Activated naive CD8-positive, alpha-beta T cell treated with anti-CD3 and anti-CD28 coated beads, Interleukin-2, amount 50 U/mL, for 16 hours (primary cell): ENCODE data around the gene CRACR2A.

Experiments
- DNase-seq: peaks from one replicate; pipeline ENCODE4 v3.0.0-alpha.2; 2020; ENCODE audit warnings: low read depth, low spot score

Gene CRACR2A

GRCh38 chr12:3598896-3599860 lies 153.7 kb downstream of the CRACR2A start:
- DNase-seq, result no peak

- no peak for DNase-seq
Observed at GRCh38 chr12:3597526-3598210, 155.2 kb downstream of the CRACR2A start.

DNA sequence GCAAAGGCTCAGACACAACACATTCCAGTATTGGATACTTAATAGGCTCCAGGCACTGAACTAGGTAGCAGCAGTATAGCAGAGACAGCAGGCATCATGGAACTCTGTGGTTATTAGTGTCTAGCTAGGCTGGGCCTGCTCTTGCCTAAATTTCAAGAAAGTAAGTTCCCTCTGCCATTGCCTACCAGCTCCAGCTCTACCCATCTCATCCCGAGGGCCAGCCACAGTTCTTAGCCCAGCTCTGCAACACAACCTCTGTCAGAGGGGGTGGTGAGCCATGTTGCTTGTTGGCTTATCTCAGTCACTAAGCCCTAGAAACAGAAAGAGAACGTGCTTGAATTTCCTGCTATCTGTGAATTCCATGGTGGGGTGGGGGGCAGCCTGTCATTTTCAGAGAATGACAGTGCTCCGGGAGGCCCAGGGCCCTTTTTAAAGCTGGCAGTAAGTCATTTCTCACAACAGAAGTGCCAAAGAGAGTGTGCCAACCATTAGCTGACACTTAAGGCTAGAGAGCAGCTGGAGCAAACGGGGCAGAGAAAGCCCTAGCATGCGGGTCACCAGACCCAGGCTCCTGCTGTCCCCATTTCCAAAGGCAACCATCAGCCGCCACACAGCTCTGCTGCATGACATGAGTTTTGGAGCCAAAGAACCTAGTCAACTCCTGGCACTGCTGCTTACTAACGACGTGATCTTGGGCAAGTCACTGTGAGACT lies 156.1 kb downstream of the CRACR2A start:
- no peak for DNase-seq

GRCh38 chr12:3595721-3596120 lies 157.2 kb downstream of the CRACR2A start:
- no peak for DNase-seq

DNA sequence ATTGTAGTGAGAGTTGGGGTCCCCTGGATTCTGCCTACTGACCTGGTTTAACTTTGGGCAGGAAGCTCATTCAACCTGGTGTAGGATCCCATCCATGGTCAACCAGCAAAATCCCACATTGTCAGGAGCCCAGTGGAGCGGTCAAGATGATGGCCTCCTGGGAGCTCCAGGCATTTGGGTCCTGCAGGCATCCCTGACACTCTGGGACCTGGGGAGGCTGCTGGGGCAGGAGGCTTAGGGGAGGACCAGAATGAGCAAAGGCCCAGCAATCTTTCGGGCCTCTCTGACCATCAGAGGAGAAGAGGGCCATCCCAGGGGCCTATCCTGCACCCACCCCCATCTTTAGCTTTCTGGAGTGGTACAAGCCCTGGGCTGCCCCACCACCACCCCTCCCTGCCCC lies 157.9 kb downstream of the CRACR2A start:
- no peak for DNase-seq

- DNase-seq, result no peak
Observed at GRCh38 chr12:3593906-3594483, 158.9 kb downstream of the CRACR2A start.

- DNase-seq, result no peak
Observed at GRCh38 chr12:3592856-3593625, 159.9 kb downstream of the CRACR2A start.

- DNase-seq, result no peak
Observed at GRCh38 chr12:3589745-3590144, 163.2 kb downstream of the CRACR2A start.

- no peak for DNase-seq
Observed at GRCh38 chr12:3587402-3588013, 165.4 kb downstream of the CRACR2A start.

DNA sequence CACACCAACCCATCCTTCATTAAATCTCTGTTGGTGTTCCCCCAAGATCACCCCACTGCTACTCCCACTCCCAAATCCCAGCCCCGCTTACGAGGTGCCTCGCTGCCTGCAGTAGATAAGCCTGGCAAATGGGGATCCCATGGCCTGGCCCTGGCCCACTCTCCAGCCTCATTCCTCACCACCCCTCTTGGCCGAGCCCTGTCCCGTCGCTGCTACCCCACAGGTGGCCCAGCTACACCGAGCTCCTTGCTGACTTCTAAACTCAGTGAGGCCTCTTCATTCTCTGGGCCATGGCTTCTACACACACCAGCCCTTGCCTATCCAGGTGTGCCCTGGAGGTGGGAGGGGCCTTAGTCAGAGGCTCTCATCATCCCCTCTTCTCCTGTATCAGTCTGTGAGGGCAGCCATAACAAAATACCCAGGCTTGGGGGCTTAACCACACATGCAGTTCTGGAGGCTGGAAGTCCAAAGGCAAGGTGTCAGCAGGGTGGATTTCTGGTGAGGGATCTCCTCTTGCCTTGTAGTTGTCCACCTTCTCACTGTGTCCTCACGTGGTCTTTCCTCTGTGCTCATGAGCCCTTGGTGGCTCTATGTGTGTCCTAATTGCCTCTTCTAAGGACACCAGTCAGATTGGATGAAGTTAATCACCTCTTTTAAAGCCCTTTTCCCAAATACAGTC lies 169.1 kb downstream of the CRACR2A start:
- no peak for DNase-seq

GRCh38 chr12:3580094-3580749 lies 172.7 kb downstream of the CRACR2A start:
- DNase-seq, result no peak

DNA sequence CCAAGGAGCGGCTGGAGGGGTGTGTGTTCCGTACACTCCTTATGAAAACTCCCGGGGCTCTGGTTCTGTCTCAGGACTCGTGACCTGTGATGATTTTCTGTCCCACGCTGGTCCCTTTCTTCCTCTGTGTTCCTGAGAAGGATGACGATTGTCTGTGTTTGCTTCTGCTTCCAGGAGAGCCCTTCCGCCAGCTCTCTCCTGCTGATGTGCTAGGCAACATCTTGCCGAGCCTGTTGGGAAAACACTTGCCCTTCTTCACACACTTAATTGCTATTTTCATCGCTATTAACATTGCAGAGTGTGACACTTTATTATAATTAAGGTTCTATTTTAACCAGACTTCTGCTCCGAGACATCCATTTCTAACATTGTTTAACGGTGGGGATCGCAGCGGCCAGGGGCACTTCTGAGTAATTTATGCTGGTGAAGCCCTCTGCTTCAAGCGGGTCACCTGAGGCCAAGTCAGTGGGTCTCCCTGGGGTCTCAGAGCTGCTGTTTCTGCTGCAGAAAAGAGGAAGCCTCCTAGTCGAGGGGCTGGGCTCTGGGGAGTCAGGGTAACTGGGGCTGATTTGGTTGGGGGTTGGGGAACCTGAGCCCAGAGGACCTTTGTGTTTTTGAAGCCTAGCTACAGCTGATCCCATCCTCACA lies 173.3 kb downstream of the CRACR2A start:
- no peak for DNase-seq

DNA sequence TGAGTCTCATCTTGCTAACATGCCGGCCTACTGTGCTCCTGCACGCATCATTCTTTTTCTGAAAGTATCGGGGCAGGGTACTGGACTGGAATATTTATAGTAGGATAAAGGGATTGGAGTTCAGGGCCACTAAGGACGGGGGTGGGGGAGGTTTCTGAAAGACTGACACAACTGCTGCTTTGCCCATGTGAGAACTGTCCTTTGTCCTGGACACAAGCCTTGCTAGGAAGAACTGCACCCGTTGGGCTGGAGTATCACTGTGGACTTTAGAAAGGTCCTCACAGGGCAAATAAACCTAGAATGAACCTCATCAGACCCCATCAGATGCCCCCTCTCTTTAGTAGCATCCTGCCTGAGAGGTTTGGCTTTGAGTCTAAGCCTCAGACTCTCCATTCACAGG lies 174.4 kb downstream of the CRACR2A start:
- DNase-seq, result no peak

GRCh38 chr12:3576891-3577290 lies 176.0 kb downstream of the CRACR2A start:
- DNase-seq, result no peak

- no peak for DNase-seq
Observed at GRCh38 chr12:3574986-3575385, 177.9 kb downstream of the CRACR2A start.

- DNase-seq, result no peak
Observed at GRCh38 chr12:3572560-3572959, 180.3 kb downstream of the CRACR2A start.

DNA sequence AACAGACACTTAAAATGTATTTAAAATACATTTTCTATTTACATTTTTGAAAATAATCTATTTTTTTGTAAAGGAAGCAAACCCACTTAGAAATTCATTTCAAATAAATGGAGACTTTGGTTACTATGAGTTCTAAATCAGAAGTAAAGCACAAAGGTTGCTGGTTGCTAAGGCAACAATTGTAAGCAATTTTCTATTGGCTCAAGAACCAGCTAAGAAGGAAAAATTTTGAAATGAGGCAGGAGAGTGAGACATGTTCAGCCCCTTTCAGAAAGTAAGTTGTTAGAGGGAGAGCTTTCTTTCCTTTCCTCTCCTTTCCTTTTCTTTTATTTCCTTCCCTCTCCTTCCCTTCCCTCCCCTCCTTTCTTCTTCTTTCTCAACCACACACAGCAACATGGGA lies 181.2 kb downstream of the CRACR2A start:
- no peak for DNase-seq

GRCh38 chr12:3571323-3571722 lies 181.6 kb downstream of the CRACR2A start:
- no peak for DNase-seq

- DNase-seq, result no peak
Observed at GRCh38 chr12:3568695-3569094, 184.2 kb downstream of the CRACR2A start.
